H1 (cell line): ENCODE data around the gene HDHD2. TPM values are rescaled to one million over a fixed set of nuclear protein-coding genes. Genes with fewer than 3 reads are reported as not detected.

Experiments
- CHD1 ChIP-seq: IDR thresholded peaks from 2 replicates; pipeline ENCODE4 v1.6.1; 2012; ENCODE audit warnings: low read depth, low read length, improper control_type of control experiment
- CHD2 ChIP-seq: IDR thresholded peaks from 2 replicates; pipeline ENCODE4 v1.6.1; 2012; ENCODE audit warnings: low read length, improper control_type of control experiment
- JUND ChIP-seq: IDR thresholded peaks from 2 replicates; pipeline ENCODE4 v1.6.1; 2011; ENCODE audit warnings: mild to moderate bottlenecking, improper control_type of control experiment, low read length
- KDM4A ChIP-seq: IDR thresholded peaks from one replicate; pipeline ENCODE4 v1.7.1; 2012; ENCODE audit warnings: low read depth, mild to moderate bottlenecking, moderate library complexity, low read length, inconsistent platforms; ENCODE audit not compliant: severe bottlenecking
- KDM5A ChIP-seq: fragments of 200-600 bp; IDR thresholded peaks from 2 replicates; pipeline ENCODE4 v1.7.1; 2012; ENCODE audit warnings: mild to moderate bottlenecking, low read length, inconsistent platforms, mixed read lengths
- RNF2 ChIP-seq: fragments of 200-900, 300-1000 bp; sonication (generic); IDR thresholded peaks from 2 replicates; pipeline ENCODE4 v1.7.1; 2016; ENCODE audit warnings: borderline replicate concordance, low read depth, mild to moderate bottlenecking, antibody characterized with exemption, low read length; ENCODE audit not compliant: poor library complexity, severe bottlenecking; ENCODE audit errors: missing control alignments
- SIN3A ChIP-seq, 2 experiments: IDR thresholded peaks in 1 of 2; conservative IDR thresholded peaks in 1 of 2; 2 replicates each; pipeline ENCODE4 v1.6.1; 2011 to 2012; ENCODE audit warnings: low read length in 2 of 2, improper control_type of control experiment in 1 of 2, low read depth in 1 of 2, mild to moderate bottlenecking in 1 of 2
- SP1 ChIP-seq: IDR thresholded peaks from 2 replicates; pipeline ENCODE4 v1.6.1; 2011; ENCODE audit warnings: low read depth, low read length
- SRF ChIP-seq: IDR thresholded peaks from 2 replicates; pipeline ENCODE4 v1.6.1; 2011; ENCODE audit warnings: mild to moderate bottlenecking, low read depth, low read length, moderate library complexity
- TCF12 ChIP-seq: IDR thresholded peaks from 2 replicates; pipeline ENCODE4 v1.6.1; 2011; ENCODE audit warnings: low read depth, mild to moderate bottlenecking, low read length
- TEAD4 ChIP-seq: IDR thresholded peaks from 2 replicates; pipeline ENCODE4 v1.6.1; 2012; ENCODE audit warnings: low read depth, low read length, inconsistent platforms, mixed read lengths
- YY1 ChIP-seq: IDR thresholded peaks from 2 replicates; pipeline ENCODE4 v1.6.1; 2011; ENCODE audit warnings: low read depth, mild to moderate bottlenecking, low read length
- polyA plus RNA-seq, 7 experiments: library from polyadenylated mRNA; depleted of rRNA in 3 of 7; stranded (reverse) in 5 of 7; unstranded in 2 of 7; fragments of >200 nt in 5 of 7; fragments of 200-250 nt in 2 of 7; gene quantifications; 1 replicate in 5 of 7; 2 replicates in 1 of 7; 4 replicates in 1 of 7; pipeline versions ENCODE4 v1.2.1 to v1.2.3, GENCODE V29; 2011 to 2013; ENCODE audit warnings: missing spikeins in 2 of 7, mixed read lengths in 2 of 7
- total RNA-seq: library from RNA; stranded (reverse); fragmentation: NEBNext Ultra II Directional; extraction: Animal tissue kit (Norgen Biotek cat#: 25700); gene quantifications from 2 replicates; pipeline ENCODE4 v1.2.1, GENCODE V29; 2021
- TF ChIP-seq, protein P1 (sequence below): fragments of 300-600 bp; sonication (generic); IDR thresholded peaks from 2 replicates; pipeline ENCODE4 v1.7.1; 2012; ENCODE audit warnings: low read length, moderate library complexity, mild to moderate bottlenecking, inconsistent platforms; ENCODE audit not compliant: insufficient replicate concordance

HDHD2 gene
- total and polyA plus RNA-seq, 2 of the 8 experiments (the other 6 are each of a cell fraction or from before 2014, with no cell fraction given): 16.7 to 42.7 TPM

DNA sequence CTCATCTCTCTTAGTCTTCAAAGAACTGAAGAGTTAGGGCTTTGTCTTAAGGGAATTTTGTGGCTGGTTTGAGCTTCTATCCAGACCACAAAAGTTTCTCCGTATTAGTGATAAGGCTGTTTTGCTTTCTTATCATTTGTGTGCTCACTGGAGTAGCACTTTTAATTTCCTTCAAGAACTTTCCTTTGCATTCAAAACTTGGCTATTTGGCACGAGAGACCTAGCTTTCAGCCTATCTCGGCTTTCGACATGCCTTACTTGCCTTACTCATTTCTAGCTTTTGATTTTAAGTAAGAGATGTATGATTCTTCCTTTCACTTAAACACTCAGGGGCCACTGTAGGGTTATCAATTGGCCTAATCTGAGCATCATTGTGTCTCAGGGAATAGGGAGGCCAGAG is 29.9 kb downstream of the HDHD2 start (continued):
- TF ChIP-seq, protein P1, sequence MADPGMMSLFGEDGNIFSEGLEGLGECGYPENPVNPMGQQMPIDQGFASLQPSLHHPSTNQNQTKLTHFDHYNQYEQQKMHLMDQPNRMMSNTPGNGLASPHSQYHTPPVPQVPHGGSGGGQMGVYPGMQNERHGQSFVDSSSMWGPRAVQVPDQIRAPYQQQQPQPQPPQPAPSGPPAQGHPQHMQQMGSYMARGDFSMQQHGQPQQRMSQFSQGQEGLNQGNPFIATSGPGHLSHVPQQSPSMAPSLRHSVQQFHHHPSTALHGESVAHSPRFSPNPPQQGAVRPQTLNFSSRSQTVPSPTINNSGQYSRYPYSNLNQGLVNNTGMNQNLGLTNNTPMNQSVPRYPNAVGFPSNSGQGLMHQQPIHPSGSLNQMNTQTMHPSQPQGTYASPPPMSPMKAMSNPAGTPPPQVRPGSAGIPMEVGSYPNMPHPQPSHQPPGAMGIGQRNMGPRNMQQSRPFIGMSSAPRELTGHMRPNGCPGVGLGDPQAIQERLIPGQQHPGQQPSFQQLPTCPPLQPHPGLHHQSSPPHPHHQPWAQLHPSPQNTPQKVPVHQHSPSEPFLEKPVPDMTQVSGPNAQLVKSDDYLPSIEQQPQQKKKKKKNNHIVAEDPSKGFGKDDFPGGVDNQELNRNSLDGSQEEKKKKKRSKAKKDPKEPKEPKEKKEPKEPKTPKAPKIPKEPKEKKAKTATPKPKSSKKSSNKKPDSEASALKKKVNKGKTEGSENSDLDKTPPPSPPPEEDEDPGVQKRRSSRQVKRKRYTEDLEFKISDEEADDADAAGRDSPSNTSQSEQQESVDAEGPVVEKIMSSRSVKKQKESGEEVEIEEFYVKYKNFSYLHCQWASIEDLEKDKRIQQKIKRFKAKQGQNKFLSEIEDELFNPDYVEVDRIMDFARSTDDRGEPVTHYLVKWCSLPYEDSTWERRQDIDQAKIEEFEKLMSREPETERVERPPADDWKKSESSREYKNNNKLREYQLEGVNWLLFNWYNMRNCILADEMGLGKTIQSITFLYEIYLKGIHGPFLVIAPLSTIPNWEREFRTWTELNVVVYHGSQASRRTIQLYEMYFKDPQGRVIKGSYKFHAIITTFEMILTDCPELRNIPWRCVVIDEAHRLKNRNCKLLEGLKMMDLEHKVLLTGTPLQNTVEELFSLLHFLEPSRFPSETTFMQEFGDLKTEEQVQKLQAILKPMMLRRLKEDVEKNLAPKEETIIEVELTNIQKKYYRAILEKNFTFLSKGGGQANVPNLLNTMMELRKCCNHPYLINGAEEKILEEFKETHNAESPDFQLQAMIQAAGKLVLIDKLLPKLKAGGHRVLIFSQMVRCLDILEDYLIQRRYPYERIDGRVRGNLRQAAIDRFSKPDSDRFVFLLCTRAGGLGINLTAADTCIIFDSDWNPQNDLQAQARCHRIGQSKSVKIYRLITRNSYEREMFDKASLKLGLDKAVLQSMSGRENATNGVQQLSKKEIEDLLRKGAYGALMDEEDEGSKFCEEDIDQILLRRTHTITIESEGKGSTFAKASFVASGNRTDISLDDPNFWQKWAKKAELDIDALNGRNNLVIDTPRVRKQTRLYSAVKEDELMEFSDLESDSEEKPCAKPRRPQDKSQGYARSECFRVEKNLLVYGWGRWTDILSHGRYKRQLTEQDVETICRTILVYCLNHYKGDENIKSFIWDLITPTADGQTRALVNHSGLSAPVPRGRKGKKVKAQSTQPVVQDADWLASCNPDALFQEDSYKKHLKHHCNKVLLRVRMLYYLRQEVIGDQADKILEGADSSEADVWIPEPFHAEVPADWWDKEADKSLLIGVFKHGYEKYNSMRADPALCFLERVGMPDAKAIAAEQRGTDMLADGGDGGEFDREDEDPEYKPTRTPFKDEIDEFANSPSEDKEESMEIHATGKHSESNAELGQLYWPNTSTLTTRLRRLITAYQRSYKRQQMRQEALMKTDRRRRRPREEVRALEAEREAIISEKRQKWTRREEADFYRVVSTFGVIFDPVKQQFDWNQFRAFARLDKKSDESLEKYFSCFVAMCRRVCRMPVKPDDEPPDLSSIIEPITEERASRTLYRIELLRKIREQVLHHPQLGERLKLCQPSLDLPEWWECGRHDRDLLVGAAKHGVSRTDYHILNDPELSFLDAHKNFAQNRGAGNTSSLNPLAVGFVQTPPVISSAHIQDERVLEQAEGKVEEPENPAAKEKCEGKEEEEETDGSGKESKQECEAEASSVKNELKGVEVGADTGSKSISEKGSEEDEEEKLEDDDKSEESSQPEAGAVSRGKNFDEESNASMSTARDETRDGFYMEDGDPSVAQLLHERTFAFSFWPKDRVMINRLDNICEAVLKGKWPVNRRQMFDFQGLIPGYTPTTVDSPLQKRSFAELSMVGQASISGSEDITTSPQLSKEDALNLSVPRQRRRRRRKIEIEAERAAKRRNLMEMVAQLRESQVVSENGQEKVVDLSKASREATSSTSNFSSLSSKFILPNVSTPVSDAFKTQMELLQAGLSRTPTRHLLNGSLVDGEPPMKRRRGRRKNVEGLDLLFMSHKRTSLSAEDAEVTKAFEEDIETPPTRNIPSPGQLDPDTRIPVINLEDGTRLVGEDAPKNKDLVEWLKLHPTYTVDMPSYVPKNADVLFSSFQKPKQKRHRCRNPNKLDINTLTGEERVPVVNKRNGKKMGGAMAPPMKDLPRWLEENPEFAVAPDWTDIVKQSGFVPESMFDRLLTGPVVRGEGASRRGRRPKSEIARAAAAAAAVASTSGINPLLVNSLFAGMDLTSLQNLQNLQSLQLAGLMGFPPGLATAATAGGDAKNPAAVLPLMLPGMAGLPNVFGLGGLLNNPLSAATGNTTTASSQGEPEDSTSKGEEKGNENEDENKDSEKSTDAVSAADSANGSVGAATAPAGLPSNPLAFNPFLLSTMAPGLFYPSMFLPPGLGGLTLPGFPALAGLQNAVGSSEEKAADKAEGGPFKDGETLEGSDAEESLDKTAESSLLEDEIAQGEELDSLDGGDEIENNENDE: no peak
- TF ChIP-seq TEAD4: no peak
- no peak for TF ChIP-seq TCF12
- TF ChIP-seq RNF2: no peak
- TF ChIP-seq YY1: no peak
- no peak for TF ChIP-seq CHD2
- no peak for TF ChIP-seq JUND
- no peak for TF ChIP-seq KDM4A
- no peak for TF ChIP-seq CHD1
- no peak for TF ChIP-seq SIN3A (conservative IDR thresholded peaks at IDR 0.05 in 1 of 2, IDR thresholded peaks at IDR 0.05 in 1 of 2; ENCODE audit: low read depth in 1 of 2, low read length in 2 of 2)
- TF ChIP-seq KDM5A: no peak
- no peak for TF ChIP-seq SRF
- TF ChIP-seq SP1: no peak
